DMS114 treated with DMSO at 0.1 percent for 48 hours (cell line): ENCODE measurements around the gene OGFOD1.

ENCODE experiments used
- DNase-seq: peaks from one replicate; lab custom pipeline; 2025; ENCODE audit not compliant: unreplicated experiment; lab: John Stamatoyannopoulos, UW

Gene OGFOD1

GRCh38 chr16:56426585-56426984, 24.8 kb upstream of the OGFOD1 start:
- no peak for DNase-seq

DNA sequence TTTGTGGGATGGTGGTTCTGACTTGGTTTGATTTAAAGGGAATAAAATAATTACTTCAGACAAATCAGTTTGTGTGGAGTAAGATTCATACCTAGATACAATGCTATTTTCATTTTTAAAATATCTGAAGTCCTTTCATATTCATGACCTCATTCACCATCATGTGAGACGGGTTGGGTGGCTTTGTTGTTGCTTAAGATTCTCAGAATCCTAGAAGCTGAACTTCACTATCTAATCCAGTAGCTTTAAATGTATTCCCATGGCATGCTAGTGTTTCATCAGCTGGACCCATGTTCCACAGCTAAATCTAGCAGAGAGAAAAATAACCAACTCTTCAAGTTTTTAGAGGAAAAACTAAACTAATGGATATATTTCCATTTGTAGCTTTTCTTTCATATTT, 23.3 kb upstream of the OGFOD1 start:
- DNase-seq, result no peak

DNA sequence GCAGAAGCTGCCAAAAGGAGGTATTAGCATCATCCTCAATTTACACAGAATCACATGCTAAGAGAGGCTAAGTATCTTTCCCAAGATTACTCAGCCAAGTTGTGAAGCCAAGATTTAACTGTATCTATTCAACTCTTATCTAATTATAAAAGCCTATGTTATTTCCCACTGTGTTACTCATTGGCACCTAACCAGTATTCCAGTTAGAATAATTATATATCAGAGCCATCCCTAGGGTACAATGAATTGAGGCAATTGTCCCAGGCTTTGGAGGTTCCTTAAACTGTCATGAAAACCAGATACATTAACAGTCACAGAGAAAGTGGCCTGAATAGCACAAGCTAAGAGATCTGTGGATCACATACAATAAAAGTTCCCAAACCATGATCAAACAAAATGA, 15.1 kb upstream of the OGFOD1 start:
- DNase-seq, result no peak

DNA sequence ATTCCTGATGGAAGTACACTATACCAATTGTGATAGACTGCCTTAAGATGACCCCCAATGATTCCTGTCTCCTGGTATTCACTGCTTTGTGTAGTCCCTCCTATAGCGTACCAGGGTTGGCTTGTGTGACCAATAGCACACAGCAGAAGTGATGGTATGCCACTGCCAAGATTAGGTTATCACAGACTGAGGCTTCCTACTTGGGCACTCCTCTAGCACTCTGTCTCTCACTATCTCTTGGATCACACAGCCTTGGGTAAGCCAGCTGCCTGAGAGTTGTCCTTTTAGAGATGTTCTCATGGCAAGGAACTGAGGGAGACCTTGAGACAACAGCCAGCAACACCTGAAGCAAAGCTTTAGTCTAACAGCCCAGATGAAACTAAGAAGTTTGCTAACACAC, 13.3 kb upstream of the OGFOD1 start:
- DNase-seq, result no peak

DNA sequence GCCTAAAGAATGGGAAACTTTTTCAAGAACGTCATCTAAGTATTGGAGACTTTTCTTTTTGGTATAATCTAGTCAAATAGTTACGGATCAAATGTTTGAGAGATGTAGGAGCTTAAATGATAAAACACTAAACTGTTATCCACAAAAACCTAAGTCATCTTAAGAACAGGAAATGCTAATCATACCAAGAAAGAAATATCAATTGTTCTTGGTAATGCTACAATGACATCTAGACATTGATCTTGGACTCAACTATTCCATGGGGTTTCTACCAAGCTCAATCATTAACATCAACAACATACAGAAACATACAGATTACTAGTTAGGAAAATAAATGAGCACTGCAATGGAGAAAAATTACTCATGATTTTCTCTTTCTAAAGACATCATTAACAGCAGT, 4.1 kb upstream of the OGFOD1 start:
- DNase-seq, result no peak

DNA sequence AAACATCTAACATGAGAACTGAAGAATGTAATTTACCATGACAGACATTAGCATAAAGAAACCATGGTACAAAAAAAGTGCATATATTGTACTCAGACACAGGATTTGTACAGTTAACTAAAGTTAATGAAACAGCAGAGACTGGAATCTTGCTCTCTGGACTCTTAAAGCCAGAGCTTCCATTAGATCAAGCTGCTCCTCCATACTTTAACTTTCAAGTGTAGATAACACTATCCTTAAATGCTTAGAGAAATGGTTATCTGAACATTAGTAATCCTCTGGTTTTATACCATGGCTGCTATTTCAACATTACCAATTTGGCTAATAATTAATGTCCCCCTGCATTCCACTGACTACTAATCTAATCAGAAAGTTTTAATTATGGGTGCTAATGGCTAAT, 3.3 kb upstream of the OGFOD1 start:
- DNase-seq, result no peak

GRCh38 chr16:56450275-56450985, 924 bp upstream of the OGFOD1 start:
- no peak for DNase-seq

DNA sequence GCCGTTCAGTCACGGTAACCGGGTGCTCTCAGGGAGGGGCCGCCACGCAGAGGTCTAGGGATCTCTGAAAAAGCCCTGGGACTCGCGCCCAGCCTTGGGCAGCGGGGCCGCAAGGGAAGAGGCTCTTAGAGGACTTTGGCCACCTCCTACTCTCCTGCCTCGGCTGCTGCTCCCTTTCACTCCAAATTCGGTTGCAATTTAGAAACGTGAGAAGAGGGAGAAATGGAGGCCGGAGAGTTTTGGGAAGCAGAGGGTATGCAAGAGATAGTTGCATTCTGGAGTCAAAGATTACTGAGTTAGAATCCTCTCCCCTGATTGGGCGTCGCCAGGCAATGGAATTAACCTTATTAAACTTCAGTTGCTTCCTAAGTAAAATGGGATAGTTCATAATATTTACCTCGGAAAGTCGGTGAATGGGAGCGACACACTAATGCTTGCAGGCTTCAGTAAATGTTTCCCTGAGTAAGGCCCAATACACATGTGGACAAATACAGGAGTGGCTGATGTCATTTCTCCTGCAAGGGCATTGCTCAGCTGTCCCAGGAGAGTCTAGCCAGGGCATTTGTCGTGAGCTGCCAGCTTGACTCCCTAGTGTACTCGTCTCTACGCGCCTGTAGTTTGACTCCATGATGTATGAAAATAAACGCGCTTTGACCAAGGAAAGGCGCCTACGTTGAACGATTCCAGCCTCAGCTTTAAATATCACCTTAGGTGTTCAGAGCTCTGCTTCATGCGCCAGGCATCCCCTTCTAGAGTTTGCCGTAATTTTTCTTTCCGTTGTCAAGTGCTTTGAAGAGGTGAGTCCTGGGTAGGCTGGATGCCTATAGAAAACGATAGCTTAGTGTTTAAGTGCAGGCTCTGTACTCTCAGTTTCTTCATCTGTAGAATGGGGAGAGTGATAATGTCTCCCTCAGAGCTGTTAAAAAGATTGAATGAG, 667 bp downstream of the OGFOD1 start:
- DNase-seq, result no peak

DNA sequence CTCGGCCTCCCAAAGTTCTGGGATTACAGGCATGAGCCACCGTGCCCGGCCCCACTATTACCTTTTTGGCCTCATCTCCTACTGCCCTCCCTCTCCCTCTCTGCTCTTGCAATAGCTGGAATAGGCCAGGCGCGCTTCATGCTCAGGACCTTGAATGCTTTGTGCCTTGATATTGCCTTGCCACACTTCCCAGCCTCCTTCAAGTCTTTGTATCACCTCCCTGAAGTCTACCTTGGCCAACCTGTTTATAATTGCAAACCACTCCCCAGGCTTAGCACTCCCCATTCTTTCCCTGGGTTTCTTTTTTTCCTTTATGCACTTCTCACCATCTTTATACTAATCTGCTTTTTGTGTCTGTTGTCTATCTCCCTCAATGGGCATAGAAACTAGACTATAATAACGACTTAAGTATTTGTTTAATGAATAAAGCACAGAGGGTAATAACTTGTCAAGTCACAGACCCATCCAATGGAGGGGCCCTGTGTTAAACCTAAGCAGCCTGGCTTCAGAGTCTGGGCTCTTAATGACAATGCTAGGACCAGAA, 6.6 kb downstream of the OGFOD1 start:
- no peak for DNase-seq

DNA sequence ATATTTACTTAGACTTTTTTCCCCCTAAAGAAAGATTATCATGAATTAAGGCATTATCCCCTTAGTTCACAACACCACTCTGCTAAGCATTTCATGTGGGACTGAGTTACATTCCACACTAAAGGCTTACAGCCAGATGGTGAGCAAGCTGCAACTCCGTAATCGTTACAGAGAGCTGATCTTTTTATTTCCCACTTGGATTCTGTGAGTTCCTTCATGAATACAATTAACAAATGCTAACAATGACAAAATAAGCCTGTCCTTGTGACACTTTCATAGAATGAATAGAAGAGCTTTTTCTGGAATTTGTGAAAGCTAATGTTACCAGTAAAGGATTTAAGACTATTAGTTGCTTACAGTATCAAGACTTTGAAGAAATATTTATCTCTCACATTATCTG, 8.7 kb downstream of the OGFOD1 start:
- no peak for DNase-seq

DNA sequence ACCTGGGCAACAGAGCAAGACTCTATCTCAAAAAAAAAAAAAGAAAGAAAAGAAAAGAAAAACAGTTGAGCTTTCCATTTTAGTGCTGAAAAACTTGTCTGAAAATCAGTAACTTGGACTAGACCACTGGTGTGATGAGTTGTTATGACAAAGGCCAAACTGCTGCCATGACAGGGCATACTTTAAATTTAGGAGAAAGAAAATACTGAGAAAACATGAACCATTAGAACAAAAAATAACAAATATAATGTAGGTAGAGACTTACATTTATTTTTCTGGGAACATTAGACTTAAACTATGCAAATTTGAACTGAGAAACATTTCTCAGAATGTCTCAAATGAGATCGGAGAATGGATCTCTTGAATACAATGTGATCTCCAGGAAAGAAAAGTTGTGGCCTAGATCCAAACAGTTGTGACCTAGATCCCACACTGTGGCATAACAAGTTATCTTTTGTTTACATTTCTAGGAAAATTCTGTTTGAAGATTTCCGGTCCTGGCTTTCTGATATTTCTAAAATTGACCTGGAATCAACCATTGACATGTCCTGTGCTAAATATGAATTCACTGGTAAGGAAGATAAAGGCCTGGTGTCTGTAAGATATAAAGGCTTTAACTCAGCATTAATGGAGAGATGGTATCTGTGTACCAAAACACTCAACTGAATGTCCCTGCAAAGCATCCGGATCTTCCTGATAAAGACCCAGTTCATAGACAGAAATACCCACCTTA, 10.9 kb downstream of the OGFOD1 start:
- no peak for DNase-seq

DNA sequence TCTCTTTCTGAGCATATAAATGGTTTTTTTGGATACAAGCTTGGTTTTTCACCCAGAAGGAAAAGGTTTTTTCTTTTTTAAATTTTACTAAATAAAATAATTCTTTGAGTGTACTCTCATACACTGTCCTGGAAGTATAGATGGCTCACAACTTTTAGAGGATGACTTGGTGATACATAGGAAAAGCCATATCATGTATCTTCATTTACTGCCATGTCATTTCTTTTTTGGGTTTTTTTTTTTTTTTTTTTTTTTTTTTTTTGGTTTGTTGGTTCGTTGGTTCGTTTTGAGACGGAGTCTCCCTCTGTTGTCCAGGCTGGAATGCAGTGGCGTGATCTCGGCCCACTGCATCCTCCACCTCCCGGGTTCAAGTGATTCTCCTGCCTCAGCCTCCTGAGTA, 11.8 kb downstream of the OGFOD1 start:
- DNase-seq, result no peak

DNA sequence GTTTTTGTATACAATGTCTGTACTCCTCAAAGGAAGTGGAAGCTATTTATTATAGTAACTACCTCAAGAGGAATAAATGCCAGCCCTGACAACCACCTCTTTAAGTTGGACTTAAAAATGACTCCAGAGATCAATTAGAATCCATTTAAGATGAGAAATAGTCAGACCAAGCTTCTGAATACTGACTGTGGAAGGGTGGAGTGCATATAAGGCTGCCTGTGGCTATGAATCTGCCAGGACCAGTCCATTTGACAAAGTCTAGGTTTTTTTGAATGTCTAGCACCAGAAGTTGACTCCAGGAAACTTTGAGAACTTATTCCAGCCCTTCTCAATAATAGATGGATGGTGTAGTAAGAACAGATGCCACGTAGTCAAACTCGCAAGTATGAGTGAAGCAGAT, 15.0 kb downstream of the OGFOD1 start:
- DNase-seq, result no peak

- DNase-seq, result no peak
Measured at GRCh38 chr16:56468800-56469199, 17.4 kb downstream of the OGFOD1 start.

DNA sequence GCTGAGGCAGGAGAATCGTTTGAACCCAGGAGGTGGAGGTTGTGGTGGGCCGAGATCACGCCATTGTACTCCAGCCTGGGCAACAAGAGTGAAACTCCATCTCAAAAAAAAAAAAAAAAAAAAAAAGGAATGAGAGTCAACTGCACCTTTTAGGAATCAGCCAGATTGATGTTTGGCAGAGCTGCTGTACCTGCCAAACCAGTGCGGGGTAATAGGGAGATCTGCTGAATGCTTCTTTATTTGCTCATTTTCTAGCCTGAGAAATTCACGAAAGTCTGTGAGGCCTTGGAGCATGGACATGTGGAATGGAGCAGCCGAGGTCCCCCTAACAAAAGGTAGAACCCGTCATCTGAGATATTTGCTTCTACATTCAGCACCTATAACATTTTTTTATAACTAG, 18.4 kb downstream of the OGFOD1 start:
- DNase-seq, result no peak

- DNase-seq, result no peak
Measured at GRCh38 chr16:56470232-56470631, 18.9 kb downstream of the OGFOD1 start.

GRCh38 chr16:56470666-56471065, 19.3 kb downstream of the OGFOD1 start:
- DNase-seq, result no peak

- no peak for DNase-seq
Measured at GRCh38 chr16:56475201-56475600, 23.8 kb downstream of the OGFOD1 start.

GRCh38 chr16:56477096-56477878, 25.9 kb downstream of the OGFOD1 start:
- DNase-seq, result no peak

DNA sequence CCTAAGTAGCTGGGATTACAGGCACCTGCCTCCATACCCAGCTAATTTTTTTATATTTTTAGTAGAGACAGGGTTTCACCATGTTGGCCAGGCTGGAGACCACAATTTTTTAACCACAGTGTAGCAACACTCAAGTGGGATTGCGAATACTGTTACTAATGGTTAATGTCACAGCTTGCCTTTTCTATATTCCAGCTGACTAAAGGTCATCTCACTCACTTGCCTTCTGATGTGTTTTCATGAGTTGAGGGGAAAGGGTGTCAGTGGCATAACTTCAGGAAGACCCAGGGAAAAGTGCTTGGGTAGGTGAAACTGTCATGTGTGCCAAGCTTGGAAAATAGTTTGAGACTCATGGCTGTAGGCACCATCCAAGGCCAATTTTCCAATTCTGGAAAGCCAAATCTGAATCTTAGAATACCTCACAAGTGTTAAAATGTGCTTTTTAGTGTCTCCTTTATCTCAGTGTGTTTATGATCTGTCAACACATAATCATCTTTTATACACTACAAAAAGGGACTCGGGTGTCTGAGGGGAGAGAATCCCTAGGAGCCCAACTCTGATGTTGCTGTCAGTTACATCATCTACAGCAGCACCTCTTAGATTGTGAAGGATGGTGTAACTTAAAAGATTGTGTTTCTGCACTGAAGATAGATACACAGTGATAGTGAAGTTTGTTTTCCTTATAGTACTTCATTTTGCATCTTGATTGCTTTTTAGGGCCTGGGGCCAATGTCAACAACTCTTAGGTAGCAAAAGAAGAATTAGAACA, 27.1 kb downstream of the OGFOD1 start:
- DNase-seq, result no peak
